ENCODE data around the gene AUH.

The AUH gene

DNA sequence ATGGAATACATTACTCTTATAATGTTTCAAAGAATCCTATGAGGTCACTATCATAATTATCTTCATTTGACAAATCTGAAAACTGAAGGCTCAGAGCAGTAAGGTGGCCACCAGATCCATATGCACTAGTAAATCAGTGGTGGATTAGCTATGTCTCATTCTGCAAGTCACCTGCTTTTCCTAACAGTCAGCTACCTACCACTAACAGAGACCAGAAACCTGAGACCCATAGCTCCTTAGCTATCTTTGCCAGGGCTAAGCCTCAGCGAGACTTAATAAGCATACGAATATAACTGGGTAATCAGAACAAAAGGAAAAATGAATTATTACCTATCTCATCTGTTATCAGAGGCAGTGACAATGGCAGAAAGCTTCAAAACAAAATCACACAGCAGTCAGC lies 118.7 kb downstream of the AUH start:
- DNase-seq: no peak

GRCh38 chr9:91241909-91242308 lies 119.8 kb downstream of the AUH start:
- DNase-seq: no peak

- no peak for DNase-seq
These were observed 121.0 kb downstream of the AUH start for GRCh38 chr9:91240596-91241165.

GRCh38 chr9:91239367-91240111 lies 122.2 kb downstream of the AUH start:
- DNase-seq: no peak

DNA sequence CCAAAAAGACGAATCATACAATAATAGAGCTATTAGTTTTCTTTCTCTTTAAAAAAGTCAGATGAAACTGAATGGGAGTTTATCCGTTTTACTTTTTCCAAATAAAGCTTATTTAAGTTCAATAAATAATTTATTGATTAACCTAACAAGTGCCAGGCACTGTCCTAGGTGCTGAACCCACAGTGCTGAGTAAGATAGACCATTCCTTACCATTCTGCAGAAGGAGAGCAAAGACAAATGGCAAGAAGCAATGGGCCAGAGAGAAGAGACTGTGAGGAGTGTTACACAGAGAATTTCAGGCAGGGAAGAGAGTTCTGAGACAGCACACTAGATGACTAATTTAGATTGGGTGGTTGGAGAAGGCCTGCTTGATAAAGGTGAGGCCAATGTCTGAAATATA lies 127.2 kb downstream of the AUH start:
- DNase-seq: no peak

DNA sequence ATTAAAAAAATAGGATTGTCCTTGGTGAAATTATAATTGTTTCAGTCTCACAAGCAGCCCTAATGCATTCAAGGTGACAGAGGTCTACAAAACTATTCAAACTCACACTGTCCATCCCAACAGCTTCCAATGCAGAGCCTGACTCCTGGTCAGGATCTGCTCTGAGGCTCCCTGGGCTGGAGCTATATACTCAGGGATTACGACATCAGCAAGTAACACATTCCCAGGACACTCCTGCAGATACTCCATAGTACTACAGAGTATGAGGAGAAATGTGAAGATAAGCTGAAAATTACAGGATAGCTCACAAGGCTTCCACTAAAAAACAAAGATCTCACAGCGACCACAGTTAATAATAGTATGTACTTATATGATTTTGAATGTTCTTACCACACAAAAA lies 130.1 kb downstream of the AUH start:
- DNase-seq: no peak

DNA sequence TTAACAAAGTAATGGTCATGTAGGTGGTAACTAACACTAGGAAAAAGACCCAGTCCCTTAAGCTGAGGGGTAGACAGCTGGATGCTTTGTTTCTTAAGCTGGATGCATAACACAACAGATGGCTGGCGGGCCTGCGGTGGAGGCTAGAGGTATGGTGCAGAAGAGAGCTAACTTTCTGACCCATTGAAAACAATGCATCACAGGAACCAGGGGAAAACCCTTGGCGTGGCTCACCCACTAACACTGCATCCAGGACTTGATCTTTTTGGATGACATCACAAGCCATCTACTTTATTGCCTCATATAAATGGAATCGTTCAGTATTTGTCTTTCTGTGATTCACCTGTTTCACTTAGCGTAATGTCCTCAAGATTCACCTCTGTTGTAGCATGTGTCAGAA lies 138.7 kb downstream of the AUH start:
- DNase-seq: no peak

DNA sequence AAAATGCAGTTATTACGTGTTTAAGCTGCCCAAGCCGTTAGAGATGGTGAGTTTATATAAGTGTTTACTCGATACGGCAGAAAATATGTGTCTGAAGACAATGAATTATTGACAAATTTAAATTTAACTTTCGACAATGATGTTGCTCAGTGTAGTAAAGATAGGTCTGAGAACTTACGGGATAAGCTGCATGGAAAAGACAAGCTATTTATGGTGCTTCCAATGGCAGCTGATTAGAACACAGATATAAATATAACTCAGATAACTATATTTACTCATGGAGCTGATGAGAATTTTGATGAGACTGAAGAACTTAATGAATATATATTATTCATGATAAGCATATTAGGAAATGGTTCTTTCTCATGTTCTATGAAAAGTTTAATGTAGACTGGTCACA lies 139.3 kb downstream of the AUH start:
- DNase-seq: no peak

DNA sequence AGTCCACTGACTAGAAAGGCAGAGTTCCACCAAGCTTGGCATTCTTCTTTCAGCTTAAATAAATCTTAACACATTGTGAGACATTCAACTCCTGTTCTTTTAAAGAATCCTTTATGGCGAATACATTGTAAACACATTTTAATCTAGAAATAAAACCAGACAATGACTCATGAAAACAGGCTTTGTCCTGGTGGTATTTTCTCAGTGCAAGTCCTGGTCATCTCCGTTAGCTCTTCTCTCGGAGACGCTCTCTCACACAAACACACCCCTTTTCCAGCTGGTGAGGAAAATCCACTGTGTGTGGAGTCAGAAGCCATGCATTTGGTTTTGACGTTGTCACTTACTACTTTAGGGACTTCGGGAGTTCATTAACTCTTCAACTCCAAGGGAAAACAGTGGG lies 140.4 kb downstream of the AUH start:
- no peak for DNase-seq

DNA sequence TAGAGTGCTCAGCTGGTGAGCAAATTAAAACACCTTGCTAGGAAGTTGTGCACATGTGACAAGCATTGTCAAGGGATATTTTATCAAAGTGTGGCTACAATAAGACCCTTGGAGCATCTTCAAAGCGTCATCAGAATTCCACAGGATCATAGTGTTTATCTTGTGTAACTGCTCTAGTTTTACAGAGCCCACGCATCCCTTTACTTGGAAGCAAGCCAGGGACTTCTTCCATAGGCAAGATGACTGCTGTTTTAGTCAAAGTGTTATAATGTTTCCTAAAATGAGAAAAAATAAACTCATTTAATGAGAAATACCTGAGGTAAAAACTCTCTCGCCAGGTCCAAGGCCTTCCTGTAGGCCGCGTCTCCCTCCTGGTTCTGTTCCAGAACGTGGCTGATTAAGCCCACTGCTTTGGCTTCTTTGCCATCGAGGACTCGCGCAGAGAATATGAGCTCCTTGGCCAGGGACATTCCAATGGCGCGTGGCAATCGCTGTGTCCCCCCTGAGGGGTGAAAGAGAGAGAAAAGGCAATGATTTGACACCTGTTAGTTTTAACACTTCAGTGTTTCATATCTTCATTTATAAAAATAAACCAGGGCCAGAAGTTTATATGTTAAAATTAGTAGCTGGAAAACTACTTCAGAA lies 141.1 kb downstream of the AUH start:
- no peak for DNase-seq

DNA sequence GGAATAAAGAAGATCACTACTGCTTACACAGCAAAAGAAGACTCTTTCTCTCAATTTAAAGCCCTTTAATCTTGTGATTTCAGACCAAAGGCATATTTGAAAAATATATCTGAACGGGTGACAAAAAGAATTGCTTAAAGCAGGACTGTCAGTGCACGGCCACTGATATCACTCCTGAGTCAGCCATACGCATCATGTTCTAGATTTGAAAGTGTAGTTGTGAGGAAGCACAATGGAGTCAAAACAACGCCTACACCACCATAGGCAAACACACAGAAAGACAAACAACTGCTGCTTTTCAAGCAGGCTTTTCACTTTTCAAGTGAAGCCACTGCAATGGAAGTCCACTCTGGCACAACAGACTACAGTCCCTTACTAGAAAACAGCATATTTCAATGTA lies 141.7 kb downstream of the AUH start:
- no peak for DNase-seq

DNA sequence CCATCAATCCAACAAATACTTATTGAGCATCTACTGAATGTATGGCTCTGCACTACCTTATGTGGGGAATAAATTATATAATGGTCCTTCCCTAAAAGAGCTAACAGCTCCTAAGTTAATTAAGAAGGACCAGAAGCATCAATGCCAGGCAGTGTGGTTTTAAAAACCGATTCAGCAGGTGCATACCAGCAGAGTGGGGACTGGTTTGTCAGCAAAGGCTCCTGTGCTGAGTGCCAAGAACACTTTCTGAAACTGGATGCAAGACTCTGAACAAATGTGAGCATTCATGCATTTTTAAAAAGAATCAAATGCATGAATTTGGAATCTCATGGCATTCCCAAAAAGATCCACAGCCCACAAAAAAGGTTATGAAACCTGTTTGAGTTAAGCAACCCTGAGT lies 142.2 kb downstream of the AUH start:
- DNase-seq: no peak

- no peak for DNase-seq
These were observed 144.3 kb downstream of the AUH start for GRCh38 chr9:91217388-91217787.

DNA sequence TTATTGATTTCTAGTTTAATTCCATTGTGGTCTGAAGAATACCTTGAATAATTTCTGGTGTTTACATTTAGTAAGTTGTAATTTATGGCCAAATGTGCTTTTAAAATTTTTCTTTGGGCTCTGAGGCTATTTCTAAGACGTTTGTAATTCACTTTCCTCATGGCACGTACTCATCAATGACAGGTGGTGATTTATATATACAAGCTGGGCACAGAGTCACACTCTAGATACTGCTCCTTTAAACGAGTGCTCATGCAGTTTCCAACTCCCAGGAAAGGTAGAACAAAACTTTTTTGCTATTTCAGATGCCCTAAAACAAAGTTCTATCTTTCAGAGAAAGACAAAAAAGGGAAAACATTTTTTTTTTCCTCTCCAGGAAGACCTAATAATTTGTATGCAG lies 146.9 kb downstream of the AUH start:
- DNase-seq: no peak

GRCh38 chr9:91214086-91214485 lies 147.6 kb downstream of the AUH start:
- DNase-seq: no peak

DNA sequence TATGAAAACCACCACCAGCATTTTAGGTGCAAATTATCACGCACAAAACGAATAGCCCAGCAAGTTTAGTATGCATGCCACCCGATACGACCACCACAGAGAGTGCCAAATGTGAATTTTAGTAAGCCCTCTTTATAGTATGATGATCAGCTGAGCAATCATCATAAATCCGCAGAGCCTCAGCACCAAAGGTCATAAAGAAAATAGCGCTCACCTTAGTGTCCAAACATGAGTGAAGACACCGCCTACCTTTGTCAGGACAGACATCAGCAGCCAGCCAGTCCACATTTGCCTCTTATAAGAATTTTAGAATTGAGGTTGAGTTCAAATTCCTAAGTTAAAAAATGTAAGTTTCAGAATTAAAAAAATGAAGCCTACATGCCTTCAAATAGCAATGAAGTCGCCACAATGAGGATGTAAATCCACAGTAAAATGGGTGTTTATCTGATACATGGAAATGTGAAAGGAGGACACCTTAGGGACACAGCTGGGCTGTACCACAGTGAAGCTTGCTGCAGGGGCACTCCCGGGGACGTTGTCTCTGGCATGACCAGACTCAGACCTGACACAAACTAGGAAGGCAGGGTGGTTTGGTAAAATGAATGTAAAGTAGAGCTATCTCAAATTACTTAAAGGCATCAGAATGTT lies 149.0 kb downstream of the AUH start:
- no peak for DNase-seq

GRCh38 chr9:91211919-91212318 lies 149.8 kb downstream of the AUH start:
- no peak for DNase-seq

DNA sequence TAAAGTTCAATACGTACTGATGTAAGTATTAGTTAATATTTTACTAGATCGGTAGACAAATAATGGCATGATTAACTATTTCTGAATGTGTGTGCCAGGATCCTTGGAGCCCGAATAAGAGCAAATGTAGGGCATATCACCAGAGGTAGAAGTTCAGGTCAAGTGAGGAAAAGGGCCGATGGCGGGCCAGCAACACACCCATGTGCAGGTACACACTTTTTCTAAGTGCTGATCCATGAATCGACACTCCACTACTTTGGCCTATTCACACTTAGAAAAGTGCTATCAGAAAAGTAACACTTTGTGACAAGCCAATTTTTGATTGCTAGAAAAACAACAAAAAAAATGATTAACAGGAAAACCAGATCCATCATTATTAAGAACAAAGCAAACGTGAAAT lies 150.3 kb downstream of the AUH start:
- no peak for DNase-seq

GRCh38 chr9:91210318-91210717 lies 151.4 kb downstream of the AUH start:
- no peak for DNase-seq

- no peak for DNase-seq
These were observed 152.9 kb downstream of the AUH start for GRCh38 chr9:91208837-91209236.

DNA sequence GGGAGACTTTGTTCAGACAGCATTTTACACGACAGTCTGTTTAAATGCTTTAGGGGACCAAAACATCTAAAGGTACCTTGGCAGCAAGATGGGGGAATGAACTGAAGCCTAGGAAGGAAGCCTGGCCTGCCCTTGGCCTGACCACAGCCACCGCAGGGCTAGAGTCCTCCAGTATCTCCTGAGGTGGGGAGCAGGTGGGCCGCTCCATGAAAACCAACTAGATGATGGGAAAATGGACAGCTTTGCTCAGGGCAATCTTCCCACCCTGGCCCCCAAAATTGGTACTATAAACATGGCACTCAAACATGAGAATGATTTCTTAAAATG lies 153.3 kb downstream of the AUH start:
- no peak for DNase-seq

DNA sequence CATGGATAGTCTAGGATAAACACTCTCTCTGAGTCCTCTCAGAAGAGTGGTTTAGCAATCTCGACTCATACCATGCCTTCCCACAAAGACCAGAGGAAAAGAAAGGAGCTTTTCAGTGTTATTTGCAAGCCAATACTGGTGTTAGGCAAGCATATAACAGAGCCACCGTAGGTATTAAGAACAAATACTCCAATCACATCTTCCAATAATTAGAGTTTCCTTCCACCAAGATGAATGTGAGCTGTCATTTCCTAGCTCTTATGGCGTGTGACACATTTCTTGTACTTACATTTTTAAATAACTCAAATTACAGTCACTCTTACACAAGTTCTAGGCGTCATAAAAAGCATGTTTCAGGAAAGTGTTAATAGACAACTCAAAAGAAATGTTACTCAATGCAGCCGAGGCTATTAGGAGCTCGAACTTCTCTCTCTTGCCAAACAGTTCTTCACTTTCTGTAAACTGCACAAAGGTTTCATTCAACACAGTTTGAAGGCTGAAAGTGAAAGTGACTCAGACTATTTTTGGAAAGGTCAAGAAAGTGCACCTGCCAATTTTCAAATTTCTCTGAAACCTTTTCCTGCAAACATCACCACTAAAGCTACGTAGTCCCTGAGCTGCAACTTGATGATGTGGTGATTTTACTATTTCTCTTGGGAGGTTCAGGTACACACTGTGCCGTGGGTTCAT lies 153.8 kb downstream of the AUH start:
- DNase-seq: no peak

- no peak for DNase-seq
These were observed 154.4 kb downstream of the AUH start for GRCh38 chr9:91207397-91207728.

DNA sequence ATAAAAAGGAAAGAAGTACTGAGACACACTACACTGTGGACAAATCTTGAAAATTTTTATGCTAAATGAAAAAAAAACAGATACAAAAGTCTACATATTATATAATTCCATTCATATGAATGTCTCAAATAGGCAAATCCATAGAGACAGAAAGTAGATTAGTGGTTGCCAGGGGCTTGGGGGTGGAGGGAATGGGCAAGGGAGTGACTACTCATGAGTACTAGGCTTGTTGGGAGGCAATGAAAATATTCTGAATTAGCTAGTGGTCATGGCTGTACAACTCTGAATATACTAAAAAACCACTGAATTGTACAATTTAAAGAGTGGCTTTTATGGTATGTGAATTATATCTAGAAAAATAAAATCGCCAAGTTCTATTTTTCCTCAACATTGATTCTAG lies 154.9 kb downstream of the AUH start:
- no peak for DNase-seq
